NCI-H526 treated with DMSO at 0.1 percent for 48 hours (cell line): ENCODE results near the gene HRH3.
A peak's percentile ranks its signal among the peaks of the same experiment; 100 is the strongest.

Experiments used
- DNase-seq: peaks from one replicate; lab custom pipeline; 2025; lab: John Stamatoyannopoulos, UW

HRH3 gene

DNA sequence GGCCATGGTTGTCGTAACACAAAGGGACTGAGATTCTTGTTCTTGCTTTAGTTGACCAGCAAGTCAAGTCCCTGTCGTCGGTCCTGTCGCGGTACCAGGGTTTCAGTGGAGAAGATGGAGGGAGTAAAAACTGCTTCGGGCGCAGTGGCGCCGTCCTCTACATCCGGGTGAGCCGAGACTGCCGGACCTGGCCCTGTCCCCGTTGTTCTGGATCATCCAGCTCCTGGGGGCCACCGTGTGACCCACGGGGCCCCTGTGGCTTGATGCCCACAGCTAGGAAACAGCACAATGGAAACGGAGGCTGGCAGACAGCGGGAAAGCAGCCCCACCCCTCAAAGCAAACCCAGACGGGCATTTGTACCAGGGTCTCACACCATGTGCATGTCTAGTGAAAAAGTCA is 22.3 kb downstream of the HRH3 start:
- no peak for DNase-seq

DNA sequence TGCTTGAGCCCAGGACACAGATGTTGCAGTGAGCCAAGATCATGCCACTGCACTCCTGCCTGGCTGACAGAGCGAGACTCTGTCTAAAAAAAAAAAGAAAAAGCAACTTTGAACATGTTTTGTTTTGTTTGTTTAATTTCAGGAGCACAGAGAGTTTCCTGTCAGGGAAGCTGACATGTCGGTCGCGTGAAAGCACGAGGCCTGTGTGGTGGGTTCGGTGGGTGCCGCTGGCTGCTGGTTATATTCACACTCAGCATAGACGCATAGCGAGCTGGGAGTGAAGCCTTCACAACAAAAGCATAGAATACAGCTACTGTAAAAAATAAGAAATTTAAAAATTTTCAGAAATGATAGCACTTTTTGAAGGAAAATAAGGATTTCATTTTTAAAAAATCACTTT is 22.8 kb downstream of the HRH3 start:
- DNase-seq: no peak

DNA sequence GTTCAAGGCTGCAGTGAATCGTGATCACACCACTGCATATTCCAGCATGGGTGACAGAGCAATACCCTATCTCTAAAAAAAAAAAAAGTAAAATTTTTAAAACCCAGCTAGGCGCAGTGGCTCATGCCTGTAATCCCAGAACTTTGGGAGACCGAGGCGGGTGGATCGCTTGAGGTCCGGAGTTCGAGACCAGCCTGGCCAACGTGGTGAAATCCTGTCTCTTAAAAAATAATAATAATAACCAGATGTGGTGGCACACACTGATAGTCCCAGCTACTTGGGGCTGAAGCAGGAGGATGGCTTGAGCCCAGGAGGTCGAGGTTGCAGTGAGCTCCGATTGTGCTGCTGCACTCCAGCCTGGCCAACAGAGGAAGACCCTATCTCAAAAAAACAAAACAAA is 23.8 kb downstream of the HRH3 start:
- no peak for DNase-seq

DNA sequence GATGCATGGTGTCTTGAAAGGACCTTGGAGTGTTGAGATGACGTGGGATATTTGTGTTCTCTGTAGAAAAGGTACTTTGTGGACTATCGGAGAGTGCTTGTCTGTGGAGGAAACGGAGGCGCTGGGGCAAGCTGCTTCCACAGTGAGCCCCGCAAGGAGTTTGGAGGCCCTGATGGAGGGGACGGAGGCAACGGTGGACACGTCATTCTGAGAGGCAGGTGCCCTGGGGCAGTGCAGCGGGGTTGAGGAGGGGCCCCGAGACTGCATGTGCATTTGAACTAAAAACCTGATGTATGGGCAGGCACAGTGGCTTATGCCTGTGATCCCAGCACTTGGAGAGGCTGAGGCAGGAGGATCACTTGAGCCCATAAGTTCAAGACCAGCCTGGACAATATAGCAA is 24.3 kb downstream of the HRH3 start:
- no peak for DNase-seq

DNA sequence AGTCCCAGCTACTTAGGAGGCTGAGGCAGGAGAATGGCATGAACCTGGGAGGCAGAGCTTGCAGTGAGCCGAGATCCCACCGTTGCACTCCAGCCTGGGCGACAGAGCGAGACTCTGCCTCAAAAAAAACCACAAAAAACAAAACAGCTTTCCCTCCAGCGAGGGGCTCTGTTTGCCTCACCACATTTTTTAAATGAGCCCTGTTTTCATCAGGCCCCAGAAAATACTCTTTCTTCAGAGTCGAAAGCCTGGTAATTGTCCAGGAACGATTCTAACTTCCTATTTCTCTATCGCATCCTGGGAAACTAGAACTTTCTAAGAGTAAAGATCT is 25.0 kb downstream of the HRH3 start:
- no peak for DNase-seq

DNA sequence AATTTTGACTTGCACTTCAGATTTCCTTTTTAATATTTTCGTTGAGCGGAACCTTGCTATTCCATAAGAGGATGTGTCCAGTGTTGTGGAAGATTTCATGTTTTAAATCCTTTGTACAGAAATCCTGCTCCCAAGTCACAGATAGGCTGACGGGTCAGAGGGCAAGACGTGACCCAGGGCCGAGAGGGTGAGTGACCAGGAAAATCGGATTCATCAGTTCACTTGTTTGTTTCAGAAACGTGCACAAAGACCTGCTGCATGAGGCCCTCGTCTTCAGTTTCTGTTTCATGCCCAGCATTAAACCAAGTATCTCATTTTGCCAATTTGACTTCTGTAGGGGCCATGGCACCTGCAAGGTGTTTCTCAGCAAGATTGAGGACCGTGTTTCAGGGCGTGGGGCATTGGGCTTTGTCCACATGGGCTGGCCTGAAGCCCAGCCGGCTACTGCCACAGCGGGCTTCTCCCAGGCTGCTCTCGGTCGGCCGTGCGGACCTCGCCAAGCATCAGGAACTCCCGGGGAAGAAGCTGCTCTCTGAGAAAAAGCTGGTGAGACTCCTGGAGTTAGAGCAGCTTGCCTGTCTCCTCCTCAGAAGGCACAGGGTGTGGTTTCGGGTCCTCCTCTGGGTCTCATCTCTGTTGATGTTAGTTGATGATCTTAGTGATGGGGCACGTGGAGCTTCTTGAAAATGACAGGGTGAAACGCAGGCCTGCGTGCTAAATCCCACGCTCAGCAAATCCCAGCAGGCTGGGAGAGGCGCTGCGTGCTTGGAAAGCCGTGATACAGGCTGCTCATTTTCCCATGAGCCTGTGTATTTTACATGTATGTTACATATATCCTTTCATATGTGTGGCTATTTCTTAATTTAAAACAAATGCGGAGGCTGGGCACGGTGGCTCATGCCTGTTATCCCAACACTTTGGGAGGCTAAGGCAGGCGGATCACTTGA is 26.7 kb downstream of the HRH3 start:
- DNase-seq: no peak

DNA sequence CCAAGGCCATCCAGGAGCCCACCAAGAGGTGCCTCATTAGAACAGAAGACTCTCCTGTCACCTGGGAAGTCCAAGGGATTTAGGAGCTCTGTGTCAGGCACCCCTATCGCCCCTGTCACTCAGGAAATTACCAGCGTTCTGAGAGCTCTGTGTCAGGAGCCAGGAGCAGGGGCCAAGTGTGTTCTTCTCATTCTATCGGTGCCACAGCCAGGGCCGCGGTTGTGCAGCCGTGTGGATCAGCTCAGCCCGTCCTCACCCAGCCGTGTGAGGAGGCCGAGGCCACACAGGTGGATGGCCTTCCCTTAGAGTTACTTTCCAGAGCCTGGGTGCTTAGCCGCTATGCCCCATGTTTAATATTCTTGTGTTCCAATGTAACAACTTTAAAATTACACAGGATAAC is 27.4 kb downstream of the HRH3 start:
- no peak for DNase-seq

DNA sequence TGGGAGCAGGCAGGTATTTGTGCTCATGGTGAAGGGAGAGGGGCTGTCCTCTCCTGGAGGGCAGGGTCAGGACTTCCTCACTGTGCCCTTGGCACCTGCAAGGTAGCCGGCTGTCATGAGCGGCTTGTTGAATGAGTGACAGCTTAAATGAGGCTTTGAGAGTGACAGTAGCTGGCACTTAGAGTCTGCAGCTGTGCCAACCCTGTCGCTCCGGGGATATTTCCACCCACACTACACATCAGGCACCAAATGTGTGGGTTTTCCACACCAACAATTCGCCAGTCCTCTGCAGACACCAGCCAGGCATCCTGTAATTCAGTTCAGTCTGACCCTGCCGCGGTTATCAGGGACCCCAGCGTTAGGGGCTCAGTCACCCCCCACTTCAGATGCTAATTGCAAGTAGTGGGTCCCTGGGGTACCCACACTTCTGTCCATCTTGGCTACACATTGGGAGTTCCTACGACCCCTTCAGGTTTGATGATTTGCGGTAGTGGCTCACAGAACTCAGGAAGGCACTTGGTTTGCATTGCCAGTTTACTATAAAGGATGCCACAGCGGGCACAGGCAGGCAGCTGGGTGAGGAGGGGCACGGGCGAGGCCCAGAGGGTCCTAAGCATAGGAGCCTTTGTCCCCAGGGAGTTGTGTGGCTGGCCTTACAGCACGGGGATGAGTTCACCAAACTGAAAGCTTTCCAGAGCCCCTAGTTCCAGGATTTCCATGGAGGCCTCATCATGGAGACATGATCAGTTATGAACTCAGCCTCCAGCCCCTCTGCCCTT is 28.1 kb downstream of the HRH3 start:
- DNase-seq: no peak

DNA sequence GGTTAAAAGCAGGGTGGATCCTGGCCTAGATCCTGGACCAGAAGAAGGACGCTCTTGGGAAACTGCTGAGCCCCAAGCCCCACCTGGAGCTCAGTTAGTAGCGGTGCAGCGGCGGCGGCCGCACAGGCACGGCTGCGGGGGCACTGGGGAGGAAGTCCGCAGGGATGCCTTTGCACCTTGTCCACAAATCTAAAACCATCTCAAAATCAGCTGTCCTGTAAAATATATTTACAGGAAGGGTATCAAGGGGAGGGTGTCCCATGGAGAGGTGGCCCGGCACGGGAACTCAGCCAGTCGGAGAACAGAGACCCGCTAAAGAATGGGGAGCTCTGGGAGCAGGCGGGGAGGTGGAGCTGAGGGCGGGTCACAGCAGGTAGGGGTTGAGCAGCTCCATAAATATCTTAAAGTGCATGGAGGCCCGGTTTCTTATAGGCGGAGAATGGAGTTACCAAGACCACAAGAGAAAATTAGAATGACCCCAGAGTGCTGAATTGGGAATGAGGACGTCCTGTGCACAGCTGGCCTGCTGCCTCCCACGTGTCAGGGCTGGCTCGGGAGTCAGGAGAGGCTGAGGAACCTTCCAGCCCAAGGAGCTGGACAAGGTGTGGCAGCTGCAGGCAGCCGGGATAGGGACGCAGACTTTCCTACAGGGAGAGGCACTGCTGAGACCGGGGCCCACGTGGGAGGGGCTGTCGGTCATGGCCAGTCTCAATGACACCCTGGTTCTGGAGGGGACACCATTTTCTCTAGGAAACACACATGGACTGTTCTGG is 29.3 kb downstream of the HRH3 start:
- DNase-seq: no peak

DNA sequence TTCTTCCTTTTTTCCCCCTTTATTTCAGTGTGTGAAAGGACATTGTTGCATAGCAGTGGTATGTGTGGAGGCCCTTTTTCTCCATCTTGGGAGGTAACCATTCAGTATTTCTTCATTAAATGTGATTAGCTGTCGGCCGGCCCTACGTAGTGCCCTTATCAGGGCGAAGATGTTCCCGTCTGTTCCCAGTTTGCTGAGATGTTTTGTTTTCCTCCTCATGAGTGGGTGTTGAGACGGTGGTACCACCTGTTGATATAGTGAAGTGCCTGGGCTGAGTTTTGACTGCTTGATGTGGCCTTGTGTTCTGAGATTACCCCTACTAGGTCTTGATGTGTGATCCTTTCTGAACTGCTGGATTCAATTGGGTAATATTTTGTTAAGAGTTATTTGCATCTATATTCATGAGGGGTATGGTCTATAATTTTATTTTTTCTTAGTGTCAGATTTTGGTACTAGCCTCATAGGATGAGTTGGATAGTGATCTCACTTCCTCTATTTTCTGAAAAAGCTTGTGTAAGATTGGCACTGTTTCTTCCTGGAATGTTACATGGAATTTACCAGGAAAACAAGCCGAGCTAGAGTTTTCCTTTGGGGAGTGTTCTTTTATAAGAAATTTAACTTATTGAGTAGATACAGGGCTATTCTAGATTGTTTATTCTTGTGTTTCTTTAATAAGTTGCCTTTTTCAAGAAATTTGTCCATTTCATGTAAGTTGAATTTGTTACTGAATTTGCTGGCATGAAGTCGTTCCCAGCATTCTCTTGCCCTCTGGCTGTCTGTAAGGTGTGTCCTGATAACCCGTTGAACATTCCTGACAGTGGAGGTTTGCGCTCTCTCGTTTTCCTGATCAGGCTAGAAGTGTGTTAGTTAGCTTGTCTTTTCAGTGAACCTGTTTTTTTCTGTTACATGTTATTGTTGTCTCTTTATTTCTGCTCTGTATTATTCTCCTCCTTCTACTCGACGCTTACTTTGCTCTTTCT is 32.9 kb downstream of the HRH3 start:
- no peak for DNase-seq

DNA sequence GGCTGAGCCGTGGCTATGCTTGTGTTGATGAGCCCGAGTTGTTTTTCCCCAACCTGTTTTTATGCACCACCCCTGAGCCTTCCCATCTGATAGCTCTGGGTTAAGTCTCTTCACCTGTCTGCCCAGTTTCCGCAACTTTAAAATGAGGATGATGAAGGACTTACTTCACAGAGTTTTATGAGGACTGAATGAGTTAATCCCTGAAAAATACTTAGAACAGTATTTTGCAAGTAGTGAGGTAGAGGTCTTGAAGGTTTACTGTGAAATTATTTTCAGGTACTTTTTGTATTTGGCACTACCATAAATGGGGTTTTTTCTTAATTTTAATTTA is 34.0 kb downstream of the HRH3 start:
- no peak for DNase-seq

DNA sequence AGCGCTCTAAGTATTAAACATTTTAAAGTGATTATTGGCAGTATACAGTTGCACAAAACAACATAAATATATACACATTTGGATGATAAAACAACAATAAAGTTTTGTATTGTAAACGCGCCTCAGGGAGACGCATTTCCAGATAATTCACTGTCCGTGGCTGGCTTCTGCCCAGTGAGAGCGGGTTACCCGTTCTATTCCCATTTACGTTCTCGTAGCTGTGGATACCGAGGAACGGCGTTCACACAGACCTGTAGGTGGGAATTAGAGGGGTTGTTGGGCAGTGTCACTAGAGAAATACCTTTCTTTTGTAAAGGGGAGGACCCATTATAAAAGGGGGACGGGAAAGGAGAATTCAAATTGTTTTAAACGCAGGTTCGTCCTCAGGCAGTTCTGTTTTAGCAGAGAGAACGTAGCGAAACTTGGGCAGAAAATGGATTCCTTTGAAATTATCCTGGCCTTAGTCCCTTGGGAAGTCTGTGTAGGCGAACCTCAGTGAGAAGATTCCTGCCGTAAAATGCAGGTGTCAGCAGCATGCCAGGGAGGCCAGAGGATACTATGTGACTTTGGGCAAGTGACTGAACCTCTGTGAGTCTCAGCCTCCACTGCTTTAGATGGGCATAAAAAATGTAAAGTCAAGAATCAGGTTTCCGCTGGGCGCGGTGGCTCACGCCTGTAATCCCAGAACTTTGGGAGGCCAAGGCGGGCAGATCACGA is 36.5 kb downstream of the HRH3 start:
- DNase-seq: peak; percentile 19

DNA sequence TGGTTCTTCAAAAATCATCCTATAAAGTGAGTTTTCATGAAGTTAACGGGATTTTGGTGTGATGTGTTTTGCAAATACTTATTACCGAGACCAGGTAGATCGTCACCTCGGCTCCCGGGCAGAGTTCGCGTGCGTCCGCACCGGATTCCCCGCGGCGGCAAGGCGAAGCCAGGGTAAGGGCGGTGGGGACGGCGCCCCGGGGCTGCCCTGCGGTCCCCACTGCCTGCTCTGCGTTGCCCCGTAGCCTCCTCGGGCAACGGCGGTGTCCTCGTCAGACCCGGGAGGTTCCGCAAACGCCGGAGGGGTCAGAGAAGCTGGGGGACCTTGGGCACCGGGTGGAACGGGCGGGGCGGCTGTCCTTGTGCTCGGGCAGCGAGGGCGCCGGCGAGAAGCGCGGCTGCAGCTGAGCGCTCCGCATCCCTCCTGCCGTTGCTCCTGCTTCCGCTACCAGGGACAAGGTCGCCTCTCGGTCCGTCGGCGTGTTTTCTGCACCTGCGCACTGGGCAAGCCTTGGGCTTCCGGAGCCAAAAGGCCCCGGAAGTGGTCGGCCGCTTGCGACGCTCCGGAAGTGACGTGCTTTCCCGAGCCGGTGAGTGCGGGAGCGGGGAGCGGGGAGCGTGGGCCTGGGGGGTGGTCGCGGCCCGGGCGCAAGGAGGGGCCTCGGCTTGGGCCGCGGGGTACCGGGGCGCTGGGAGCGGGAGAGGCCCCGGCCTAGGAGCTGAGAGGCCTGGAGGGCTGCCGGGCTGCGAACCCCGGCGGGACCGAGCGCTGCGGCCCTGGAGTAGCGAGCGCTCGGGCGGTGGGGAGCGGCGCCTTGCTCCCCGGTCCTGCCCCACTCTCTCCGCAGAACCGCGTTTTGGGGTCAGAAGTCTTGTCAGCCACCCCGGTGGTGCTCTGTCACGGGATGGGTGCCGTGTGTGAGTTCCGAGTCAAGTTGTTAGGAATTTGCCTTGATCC is 37.3 kb downstream of the HRH3 start, which contains the start of gene MTG2:
TSS of gene MTG2 (plus strand) at position 560 of the 957 bp plus-strand sequence. CDS start 10,393 bp downstream, outside the sequence.
- DNase-seq: peak; percentile 91

DNA sequence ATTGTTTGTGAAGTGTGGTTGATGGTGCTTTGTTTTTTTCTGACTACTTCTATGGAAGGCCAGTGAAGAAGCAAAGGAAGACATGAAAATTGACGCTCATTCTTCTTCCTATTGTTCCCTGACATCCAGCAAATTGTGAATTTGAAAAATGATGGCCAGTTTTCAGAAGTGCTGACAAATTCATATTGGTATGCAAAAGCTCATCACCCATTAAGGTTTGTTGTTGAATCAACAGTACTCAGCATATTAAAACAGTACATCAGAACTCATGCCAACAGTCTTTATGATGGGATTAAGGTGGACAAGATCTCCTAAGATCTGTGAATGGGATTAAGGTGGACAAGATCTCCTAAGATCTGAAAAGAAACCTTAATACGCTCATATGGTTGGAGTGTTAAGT is 38.3 kb downstream of the HRH3 start:
- no peak for DNase-seq

DNA sequence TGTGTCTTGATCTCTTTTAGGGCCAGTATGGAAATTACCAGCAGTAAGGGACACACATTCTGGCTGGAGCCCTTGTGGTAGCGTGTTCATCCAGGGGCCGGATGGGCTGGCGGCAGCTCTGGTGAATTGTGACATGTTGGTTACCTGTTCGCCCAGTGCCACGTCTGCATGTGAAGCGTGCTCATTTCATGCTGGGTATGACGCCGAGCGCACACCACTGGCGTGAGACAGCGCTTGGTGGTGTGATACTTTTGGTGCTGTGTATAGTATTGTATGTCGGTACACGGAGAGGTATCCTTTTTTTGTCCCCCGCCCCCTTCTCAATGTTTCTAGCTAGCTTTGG is 40.9 kb downstream of the HRH3 start:
- no peak for DNase-seq

DNA sequence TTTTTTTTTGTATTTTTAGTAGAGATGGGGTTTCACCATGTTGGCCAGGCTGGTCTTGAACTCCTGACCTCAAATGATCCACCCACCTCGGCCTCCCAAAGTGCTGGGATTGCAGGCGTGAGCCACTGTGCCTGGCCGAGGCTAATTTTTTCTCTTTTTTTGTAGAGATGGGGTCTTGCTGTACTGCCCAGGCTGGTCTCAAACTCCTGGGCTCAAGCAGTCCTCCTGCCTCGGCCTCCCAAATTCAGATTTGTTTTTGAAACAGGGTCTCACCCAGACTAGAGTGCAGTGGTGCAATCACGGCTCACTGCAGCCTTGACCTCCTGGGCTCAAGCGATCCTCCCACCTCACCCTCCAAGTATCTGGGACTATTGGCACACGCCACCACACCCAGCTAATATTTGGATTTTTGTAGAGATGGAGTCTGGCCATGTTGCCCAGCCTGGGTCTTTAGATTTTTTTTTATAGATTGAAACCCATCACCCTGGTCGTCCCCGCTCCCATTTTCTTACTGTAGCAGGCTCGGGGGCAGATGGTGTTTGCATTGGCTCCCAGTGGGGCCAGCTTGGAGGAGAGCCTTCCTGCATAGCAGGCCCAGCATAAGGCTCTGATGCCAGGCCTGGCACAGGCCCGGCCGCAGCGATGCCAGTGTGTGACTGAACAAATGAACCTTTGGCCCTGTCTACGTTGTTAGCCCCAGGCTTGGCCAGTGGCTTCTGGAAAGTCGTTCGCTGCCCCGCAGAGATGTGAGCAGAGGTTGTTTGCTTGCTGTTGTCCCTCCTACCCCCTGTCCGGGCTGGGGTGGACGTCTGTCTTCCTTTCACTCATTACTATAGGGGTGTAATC is 41.5 kb downstream of the HRH3 start:
- no peak for DNase-seq

DNA sequence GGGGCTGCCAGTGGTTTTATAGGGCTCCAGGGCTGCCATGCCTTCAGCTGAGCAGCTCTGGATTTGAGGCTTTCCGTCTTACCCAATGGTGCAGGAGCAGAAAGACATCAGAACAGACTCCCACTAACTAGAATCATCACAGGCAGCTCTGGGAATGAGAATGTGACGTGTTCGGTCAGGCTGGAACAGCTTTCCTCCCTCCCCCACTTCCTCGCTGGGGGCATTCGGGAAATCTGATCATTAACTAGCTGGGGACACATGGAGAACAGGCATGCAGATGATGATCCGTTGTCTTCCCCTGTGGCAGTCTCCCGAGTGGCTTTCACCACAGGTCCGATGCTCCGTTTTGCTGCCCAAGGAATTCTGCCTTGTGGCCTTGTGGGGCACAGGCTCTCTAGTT is 42.8 kb downstream of the HRH3 start:
- DNase-seq: no peak

DNA sequence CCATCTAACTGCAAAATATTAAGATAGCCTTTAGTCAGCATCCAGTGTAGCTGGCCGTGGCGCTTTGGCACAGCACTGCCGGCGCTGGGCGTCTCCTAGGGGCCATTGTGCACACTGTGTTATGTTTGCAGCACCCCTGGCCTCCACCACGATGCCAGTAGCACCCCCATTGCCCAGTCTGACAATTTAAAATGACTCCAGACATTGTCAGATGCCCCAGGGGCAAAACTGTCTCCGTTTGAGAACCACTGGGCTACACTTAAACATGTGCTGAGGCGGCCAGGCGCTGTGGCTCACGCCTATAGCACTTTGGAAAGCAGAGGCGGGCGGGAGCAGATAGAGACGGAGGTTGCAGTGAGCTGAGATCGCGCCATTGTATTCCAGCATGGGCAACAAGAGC is 43.2 kb downstream of the HRH3 start:
- DNase-seq: no peak

DNA sequence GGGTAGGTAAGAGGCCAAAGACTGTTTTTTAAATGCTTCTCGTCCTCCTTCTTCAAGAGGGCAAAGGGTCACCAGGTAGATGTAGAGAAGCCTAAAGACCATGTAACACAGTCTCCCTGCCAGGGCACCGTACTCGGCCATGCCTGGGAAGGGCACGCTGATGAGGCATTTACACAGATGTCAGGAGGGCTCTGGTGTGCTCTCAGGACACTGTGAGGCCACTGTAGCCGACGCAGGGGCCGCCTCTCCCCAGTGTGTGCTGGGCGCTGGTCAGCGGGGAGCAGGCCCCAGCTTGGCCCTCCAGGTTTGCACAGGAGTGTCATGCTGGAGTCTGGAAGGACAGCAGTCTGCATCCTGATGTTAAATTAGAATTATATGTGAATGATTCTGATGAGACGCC is 44.4 kb downstream of the HRH3 start:
- DNase-seq: no peak
